WTC11 (cell line): Measurements from ENCODE around the gene MLX. TPM values are rescaled to one million over a fixed set of nuclear protein-coding genes. Genes with fewer than 3 reads are reported as not detected.
A peak's percentile ranks its signal among the peaks of the same experiment; 100 is the strongest.
"Not testable (repeated sequence)": the region's sequence is repeated elsewhere in the genome, so short reads cannot be mapped to it uniquely, and the experiment has no call there.

Experiments used
- ATAC-seq: fragments of 200-7000 bp; cut with Tn5 transposase; 2 replicates; pipeline ENCODE4 v1.10.0; 2021; ENCODE audit warnings: mild to moderate bottlenecking, moderate library complexity
- CTCF ChIA-PET: fragments of 300-600 bp; sonication (Branson Sonifier 250); formaldehyde crosslinking; loops from one replicate; lab custom pipeline; 2021; ENCODE audit warnings: antibody characterized with exemption; lab: Charles Lee
- POLR2A ChIA-PET: fragments of 350-600 bp; sonication (Branson Sonifier 250); formaldehyde crosslinking; loops from one replicate; lab custom pipeline; 2021; ENCODE audit warnings: antibody characterized with exemption; lab: Charles Lee
- DNase-seq: peaks from one replicate; pipeline ENCODE4 v3.0.0; 2021; ENCODE audit warnings: low spot score
- H3K27ac Mint-ChIP-seq: 2 replicates; pipeline ENCODE4 v1.8.0; 2021; ENCODE audit warnings: mixed read lengths
- H3K27me3 Mint-ChIP-seq: 2 replicates; pipeline ENCODE4 v1.8.0; 2021; ENCODE audit warnings: low read depth, mild to moderate bottlenecking, moderate library complexity, mixed read lengths
- H3K36me3 Mint-ChIP-seq: 2 replicates; pipeline ENCODE4 v1.8.0; 2021; ENCODE audit warnings: mixed read lengths
- H3K4me1 Mint-ChIP-seq: 2 replicates; pipeline ENCODE4 v1.8.0; 2022; ENCODE audit warnings: mixed read lengths
- H3K4me3 Mint-ChIP-seq: 2 replicates; pipeline ENCODE4 v1.8.0; 2021; ENCODE audit warnings: mild to moderate bottlenecking, moderate library complexity, mixed read lengths
- H3K9me3 Mint-ChIP-seq: 2 replicates; pipeline ENCODE4 v1.8.0; 2021; ENCODE audit warnings: mixed read lengths
- ETV6 ChIP-seq: sonication (generic); formaldehyde crosslinking; IDR thresholded peaks from 2 replicates; pipeline ENCODE4 v1.8.1; 2022; ENCODE audit warnings: mild to moderate bottlenecking, missing genetic modification reagents
- NR2C2 ChIP-seq: sonication (generic); formaldehyde crosslinking; IDR thresholded peaks from 2 replicates; pipeline ENCODE4 v1.8.0; 2022; ENCODE audit warnings: mild to moderate bottlenecking, missing genetic modification reagents
- NR3C1 ChIP-seq: sonication (generic); formaldehyde crosslinking; conservative IDR thresholded peaks from 2 replicates; pipeline ENCODE4 v1.8.1; 2023; ENCODE audit warnings: low read depth, mild to moderate bottlenecking, missing genetic modification reagents
- TEAD4 ChIP-seq: sonication (generic); formaldehyde crosslinking; IDR thresholded peaks from 2 replicates; pipeline ENCODE4 v1.8.0; 2022; ENCODE audit warnings: mild to moderate bottlenecking, missing genetic modification reagents
- ZNF671 ChIP-seq: fragments of 250-450 bp; sonication (Bioruptor Pico); IDR thresholded peaks from 2 replicates; pipeline ENCODE4 v1.8.0; 2021; ENCODE audit warnings: mild to moderate bottlenecking
- total RNA-seq: library from RNA; stranded (reverse); gene quantifications from 3 replicates; pipeline ENCODE4 v1.2.3, GENCODE V29; 2021
- TF ChIP-seq, protein P1 (sequence below): fragments of 250-450 bp; sonication (Bioruptor Pico); IDR thresholded peaks from 2 replicates; pipeline ENCODE4 v1.9.0; 2021; ENCODE audit warnings: mild to moderate bottlenecking, borderline replicate concordance
- TF ChIP-seq, protein P2 (sequence below): sonication (generic); formaldehyde crosslinking; IDR thresholded peaks from 2 replicates; pipeline ENCODE4 v1.8.1; 2022; ENCODE audit warnings: low read depth, mild to moderate bottlenecking, moderate library complexity, missing genetic modification reagents, borderline replicate concordance
- TF ChIP-seq, protein P3 (sequence below): sonication (generic); formaldehyde crosslinking; IDR thresholded peaks from 2 replicates; pipeline ENCODE4 v1.8.0; 2022; ENCODE audit warnings: mild to moderate bottlenecking, missing genetic modification reagents
- TF ChIP-seq, protein P4 (sequence below): sonication (generic); formaldehyde crosslinking; IDR thresholded peaks from 2 replicates; pipeline ENCODE4 v1.8.0; 2022; ENCODE audit warnings: mild to moderate bottlenecking, missing genetic modification reagents
- TF ChIP-seq, protein P5 (sequence below): sonication (generic); formaldehyde crosslinking; IDR thresholded peaks from 2 replicates; pipeline ENCODE4 v1.8.1; 2022; ENCODE audit warnings: low read depth, missing genetic modification reagents, borderline replicate concordance
- TF ChIP-seq, protein P6 (sequence below): sonication (generic); formaldehyde crosslinking; IDR thresholded peaks from 2 replicates; pipeline ENCODE4 v1.8.1; 2022; ENCODE audit warnings: missing genetic modification reagents, borderline replicate concordance
- TF ChIP-seq, protein P7 (sequence below): sonication (generic); formaldehyde crosslinking; IDR thresholded peaks from 2 replicates; pipeline ENCODE4 v1.8.1; 2023; ENCODE audit warnings: mild to moderate bottlenecking, missing genetic modification reagents
- TF ChIP-seq, protein P8 (sequence below): sonication (generic); formaldehyde crosslinking; conservative IDR thresholded peaks from 2 replicates; pipeline ENCODE4 v1.8.1; 2023; ENCODE audit warnings: mild to moderate bottlenecking, low read depth, missing genetic modification reagents, moderate library complexity

MLX gene
- total RNA-seq, 1 experiment from 2014 or later: 34.9 TPM

DNA sequence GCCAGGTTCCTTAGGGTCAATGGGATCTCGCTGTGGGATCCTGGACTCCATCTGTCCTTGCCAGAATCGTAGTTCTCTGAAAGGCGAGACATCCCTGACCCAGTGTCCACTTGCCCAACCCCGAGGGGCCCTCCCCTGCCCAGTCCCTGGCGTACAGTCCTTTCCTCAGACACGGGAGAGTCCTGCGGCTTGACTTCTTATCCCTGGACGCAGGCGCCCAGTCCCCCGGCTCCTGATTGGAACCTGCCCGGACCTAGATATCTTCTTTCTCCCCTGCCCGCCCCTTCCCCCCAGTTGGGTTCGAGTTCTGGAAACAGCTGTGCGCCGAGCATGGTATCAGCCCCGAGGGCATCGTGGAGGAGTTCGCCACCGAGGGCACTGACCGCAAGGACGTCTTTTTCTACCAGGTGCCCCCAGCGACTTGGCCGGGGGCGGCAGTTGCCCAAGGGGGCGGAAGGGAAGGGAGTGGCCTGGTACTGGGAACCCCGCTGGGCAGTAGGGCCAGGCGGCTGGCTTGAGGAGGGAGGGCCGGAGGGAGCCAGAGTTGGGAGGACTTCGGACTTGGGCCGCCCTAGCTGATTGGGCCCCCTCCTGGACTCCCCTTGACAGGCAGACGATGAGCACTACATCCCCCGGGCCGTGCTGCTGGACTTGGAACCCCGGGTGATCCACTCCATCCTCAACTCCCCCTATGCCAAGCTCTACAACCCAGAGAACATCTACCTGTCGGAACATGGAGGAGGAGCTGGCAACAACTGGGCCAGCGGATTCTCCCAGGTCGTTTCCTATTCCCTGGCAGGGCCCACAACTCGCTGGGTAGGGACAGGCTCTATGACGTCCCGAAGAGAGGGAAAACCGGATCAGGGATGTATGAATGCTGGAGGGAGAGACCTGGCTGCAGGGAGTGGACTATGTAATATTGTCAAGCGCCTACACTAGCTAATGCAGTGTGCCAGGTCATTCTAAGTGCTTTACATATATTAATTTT, 43.2 kb downstream of the MLX start:
- POLR2A ChIA-PET: interaction anchor here (0.6 to 1.9 kb wide), 7 partner anchors 8 to 71 kb away, joined by 3 to 9 read pairs (median 8); partner anchors contain the start of genes PLEKHH3 and PSMC3IP
- Mint-ChIP-seq H3K36me3 (peaks cover 38% of the 10 kb centered on the region), H3K4me3 (peak overlapping the region; percentile 100), H3K4me1 (peaks cover 17% of the 10 kb centered on the region), H3K27ac (peak overlapping the region; percentile 90)
- DNase-seq (peak; percentile 41), ATAC-seq (peak; percentile 19)
- H3K9me3 Mint-ChIP-seq, H3K27me3 Mint-ChIP-seq: not testable (repeated sequence)
- CTCF ChIA-PET: interaction anchor here (0.7 to 3.5 kb wide), 20 partner anchors 9 to 214 kb away, joined by 3 to 55 read pairs (median 7); partner anchors contain the start of genes BECN1, CCR10, PLEKHH3 and PSMC3IP

DNA sequence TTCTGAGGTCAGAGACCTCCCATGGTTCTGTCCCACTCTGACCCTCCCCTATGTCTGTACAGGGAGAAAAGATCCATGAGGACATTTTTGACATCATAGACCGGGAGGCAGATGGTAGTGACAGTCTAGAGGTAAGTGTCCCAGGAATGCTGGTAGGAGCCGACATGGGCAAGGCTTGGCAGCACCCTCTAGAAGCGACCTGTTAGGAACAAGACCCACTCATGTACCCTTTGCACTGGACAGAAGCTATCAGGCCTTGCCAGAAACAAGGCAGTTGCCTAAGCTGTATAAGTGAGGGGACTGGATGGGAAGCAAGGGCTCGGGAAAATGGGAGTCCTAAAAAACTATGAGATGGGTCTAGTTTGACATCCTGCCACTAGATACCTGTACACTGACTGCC, 45.1 kb downstream of the MLX start:
- DNase-seq (no peak), ATAC-seq (no peak)
- TF ChIP-seq TEAD4 (no peak), ZNF671 (CRISPR knock-in tag) (no peak)
- TF ChIP-seq, protein P1, sequence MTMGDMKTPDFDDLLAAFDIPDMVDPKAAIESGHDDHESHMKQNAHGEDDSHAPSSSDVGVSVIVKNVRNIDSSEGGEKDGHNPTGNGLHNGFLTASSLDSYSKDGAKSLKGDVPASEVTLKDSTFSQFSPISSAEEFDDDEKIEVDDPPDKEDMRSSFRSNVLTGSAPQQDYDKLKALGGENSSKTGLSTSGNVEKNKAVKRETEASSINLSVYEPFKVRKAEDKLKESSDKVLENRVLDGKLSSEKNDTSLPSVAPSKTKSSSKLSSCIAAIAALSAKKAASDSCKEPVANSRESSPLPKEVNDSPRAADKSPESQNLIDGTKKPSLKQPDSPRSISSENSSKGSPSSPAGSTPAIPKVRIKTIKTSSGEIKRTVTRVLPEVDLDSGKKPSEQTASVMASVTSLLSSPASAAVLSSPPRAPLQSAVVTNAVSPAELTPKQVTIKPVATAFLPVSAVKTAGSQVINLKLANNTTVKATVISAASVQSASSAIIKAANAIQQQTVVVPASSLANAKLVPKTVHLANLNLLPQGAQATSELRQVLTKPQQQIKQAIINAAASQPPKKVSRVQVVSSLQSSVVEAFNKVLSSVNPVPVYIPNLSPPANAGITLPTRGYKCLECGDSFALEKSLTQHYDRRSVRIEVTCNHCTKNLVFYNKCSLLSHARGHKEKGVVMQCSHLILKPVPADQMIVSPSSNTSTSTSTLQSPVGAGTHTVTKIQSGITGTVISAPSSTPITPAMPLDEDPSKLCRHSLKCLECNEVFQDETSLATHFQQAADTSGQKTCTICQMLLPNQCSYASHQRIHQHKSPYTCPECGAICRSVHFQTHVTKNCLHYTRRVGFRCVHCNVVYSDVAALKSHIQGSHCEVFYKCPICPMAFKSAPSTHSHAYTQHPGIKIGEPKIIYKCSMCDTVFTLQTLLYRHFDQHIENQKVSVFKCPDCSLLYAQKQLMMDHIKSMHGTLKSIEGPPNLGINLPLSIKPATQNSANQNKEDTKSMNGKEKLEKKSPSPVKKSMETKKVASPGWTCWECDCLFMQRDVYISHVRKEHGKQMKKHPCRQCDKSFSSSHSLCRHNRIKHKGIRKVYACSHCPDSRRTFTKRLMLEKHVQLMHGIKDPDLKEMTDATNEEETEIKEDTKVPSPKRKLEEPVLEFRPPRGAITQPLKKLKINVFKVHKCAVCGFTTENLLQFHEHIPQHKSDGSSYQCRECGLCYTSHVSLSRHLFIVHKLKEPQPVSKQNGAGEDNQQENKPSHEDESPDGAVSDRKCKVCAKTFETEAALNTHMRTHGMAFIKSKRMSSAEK: no peak
- TF ChIP-seq, protein P2, sequence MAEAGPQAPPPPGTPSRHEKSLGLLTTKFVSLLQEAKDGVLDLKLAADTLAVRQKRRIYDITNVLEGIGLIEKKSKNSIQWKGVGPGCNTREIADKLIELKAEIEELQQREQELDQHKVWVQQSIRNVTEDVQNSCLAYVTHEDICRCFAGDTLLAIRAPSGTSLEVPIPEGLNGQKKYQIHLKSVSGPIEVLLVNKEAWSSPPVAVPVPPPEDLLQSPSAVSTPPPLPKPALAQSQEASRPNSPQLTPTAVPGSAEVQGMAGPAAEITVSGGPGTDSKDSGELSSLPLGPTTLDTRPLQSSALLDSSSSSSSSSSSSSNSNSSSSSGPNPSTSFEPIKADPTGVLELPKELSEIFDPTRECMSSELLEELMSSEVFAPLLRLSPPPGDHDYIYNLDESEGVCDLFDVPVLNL: no peak
- TF ChIP-seq, protein P3, sequence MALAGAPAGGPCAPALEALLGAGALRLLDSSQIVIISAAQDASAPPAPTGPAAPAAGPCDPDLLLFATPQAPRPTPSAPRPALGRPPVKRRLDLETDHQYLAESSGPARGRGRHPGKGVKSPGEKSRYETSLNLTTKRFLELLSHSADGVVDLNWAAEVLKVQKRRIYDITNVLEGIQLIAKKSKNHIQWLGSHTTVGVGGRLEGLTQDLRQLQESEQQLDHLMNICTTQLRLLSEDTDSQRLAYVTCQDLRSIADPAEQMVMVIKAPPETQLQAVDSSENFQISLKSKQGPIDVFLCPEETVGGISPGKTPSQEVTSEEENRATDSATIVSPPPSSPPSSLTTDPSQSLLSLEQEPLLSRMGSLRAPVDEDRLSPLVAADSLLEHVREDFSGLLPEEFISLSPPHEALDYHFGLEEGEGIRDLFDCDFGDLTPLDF: no peak
- TF ChIP-seq, protein P4, sequence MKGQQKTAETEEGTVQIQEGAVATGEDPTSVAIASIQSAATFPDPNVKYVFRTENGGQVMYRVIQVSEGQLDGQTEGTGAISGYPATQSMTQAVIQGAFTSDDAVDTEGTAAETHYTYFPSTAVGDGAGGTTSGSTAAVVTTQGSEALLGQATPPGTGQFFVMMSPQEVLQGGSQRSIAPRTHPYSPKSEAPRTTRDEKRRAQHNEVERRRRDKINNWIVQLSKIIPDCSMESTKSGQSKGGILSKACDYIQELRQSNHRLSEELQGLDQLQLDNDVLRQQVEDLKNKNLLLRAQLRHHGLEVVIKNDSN: no peak
- Mint-ChIP-seq H3K27ac (no peak overlapping the region), H3K4me1 (peaks cover 14% of the 10 kb centered on the region), H3K9me3 (no peaks in the 10 kb centered on the region), H3K4me3 (no peak overlapping the region), H3K27me3 (no peaks in the 10 kb centered on the region), H3K36me3 (peaks cover 47% of the 10 kb centered on the region)
- ChIA-PET CTCF (interaction anchor here (0.6 kb wide), 1 partner anchor 182 kb away, joined by 4 read pairs; no protein-coding TSS in a partner anchor), POLR2A (no interaction called here)

DNA sequence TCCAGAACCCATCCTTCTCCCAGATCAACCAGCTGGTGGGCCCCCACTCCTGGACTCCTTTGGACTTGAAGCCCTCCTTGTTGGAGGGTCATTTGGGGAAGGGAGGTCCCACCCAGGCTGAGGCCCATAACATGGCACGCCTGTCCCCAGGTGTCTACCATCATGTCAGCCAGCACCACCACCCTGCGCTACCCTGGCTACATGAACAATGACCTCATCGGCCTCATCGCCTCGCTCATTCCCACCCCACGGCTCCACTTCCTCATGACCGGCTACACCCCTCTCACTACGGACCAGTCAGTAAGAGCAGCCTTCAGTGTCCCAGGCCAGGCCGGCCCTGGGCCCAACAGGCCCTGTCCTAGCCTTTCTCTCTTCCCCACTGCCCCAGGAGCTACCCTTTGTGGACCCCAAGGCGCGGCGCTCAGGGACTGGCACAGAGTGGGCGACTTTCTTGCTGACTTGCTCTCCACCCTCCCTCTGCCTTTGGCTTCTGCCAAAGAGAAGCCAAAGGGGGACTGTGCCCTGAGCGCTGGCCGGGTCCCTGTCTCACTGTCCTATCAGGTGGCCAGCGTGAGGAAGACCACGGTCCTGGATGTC, 46.9 kb downstream of the MLX start:
- Mint-ChIP-seq H3K9me3 (no peaks in the 10 kb centered on the region), H3K36me3 (peaks cover 47% of the 10 kb centered on the region), H3K4me1 (peaks cover 13% of the 10 kb centered on the region), H3K27me3 (no peaks in the 10 kb centered on the region), H3K4me3 (no peak overlapping the region), H3K27ac (no peak overlapping the region)
- CTCF ChIA-PET: interaction anchor here (1.2 kb wide), 1 partner anchor 35 kb away, joined by 3 read pairs; no protein-coding TSS in a partner anchor
- POLR2A ChIA-PET: no interaction called here
- DNase-seq: no peak
- ATAC-seq: no peak
- TF ChIP-seq NR3C1 (CRISPR knock-in tag): no peak
- TF ChIP-seq, protein P5, sequence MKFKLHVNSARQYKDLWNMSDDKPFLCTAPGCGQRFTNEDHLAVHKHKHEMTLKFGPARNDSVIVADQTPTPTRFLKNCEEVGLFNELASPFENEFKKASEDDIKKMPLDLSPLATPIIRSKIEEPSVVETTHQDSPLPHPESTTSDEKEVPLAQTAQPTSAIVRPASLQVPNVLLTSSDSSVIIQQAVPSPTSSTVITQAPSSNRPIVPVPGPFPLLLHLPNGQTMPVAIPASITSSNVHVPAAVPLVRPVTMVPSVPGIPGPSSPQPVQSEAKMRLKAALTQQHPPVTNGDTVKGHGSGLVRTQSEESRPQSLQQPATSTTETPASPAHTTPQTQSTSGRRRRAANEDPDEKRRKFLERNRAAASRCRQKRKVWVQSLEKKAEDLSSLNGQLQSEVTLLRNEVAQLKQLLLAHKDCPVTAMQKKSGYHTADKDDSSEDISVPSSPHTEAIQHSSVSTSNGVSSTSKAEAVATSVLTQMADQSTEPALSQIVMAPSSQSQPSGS (CRISPR knock-in tag): no peak
- TF ChIP-seq, protein P6, sequence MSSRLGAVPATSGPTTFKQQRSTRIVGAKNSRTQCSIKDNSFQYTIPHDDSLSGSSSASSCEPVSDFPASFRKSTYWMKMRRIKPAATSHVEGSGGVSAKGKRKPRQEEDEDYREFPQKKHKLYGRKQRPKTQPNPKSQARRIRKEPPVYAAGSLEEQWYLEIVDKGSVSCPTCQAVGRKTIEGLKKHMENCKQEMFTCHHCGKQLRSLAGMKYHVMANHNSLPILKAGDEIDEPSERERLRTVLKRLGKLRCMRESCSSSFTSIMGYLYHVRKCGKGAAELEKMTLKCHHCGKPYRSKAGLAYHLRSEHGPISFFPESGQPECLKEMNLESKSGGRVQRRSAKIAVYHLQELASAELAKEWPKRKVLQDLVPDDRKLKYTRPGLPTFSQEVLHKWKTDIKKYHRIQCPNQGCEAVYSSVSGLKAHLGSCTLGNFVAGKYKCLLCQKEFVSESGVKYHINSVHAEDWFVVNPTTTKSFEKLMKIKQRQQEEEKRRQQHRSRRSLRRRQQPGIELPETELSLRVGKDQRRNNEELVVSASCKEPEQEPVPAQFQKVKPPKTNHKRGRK (CRISPR knock-in tag): no peak
- TF ChIP-seq ETV6 (CRISPR knock-in tag): no peak
- TF ChIP-seq, protein P7, sequence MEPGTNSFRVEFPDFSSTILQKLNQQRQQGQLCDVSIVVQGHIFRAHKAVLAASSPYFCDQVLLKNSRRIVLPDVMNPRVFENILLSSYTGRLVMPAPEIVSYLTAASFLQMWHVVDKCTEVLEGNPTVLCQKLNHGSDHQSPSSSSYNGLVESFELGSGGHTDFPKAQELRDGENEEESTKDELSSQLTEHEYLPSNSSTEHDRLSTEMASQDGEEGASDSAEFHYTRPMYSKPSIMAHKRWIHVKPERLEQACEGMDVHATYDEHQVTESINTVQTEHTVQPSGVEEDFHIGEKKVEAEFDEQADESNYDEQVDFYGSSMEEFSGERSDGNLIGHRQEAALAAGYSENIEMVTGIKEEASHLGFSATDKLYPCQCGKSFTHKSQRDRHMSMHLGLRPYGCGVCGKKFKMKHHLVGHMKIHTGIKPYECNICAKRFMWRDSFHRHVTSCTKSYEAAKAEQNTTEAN (CRISPR knock-in tag): no peak
- TF ChIP-seq, protein P8, sequence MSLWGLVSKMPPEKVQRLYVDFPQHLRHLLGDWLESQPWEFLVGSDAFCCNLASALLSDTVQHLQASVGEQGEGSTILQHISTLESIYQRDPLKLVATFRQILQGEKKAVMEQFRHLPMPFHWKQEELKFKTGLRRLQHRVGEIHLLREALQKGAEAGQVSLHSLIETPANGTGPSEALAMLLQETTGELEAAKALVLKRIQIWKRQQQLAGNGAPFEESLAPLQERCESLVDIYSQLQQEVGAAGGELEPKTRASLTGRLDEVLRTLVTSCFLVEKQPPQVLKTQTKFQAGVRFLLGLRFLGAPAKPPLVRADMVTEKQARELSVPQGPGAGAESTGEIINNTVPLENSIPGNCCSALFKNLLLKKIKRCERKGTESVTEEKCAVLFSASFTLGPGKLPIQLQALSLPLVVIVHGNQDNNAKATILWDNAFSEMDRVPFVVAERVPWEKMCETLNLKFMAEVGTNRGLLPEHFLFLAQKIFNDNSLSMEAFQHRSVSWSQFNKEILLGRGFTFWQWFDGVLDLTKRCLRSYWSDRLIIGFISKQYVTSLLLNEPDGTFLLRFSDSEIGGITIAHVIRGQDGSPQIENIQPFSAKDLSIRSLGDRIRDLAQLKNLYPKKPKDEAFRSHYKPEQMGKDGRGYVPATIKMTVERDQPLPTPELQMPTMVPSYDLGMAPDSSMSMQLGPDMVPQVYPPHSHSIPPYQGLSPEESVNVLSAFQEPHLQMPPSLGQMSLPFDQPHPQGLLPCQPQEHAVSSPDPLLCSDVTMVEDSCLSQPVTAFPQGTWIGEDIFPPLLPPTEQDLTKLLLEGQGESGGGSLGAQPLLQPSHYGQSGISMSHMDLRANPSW (CRISPR knock-in tag): no peak
- no peak for TF ChIP-seq NR2C2 (CRISPR knock-in tag)
